Activated CD8-positive, alpha-beta memory T cell treated with anti-CD3 and anti-CD28 coated beads for 48 hours (primary cell): Measurements from ENCODE around the gene WBP2.
"Not testable (repeated sequence)": the region's sequence is repeated elsewhere in the genome, so short reads cannot be mapped to it uniquely, and the experiment has no call there.

ENCODE experiments used
- DNase-seq, 3 experiments: peaks; one replicate each; pipeline ENCODE4 v3.0.0-alpha.2; 2020; ENCODE audit warnings: low read depth in 2 of 3, low spot score in 2 of 3

The WBP2 gene

GRCh38 chr17:75869282-75870141 is 14.4 kb upstream of the WBP2 start:
- DNase-seq: no peak

- DNase-seq: not testable (repeated sequence)
Observed at GRCh38 chr17:75868730-75869281, 13.7 kb upstream of the WBP2 start.

GRCh38 chr17:75865404-75866188 is 10.5 kb upstream of the WBP2 start:
- not testable (repeated sequence) for DNase-seq

GRCh38 chr17:75864887-75865286 is 9.8 kb upstream of the WBP2 start:
- DNase-seq: not testable (repeated sequence)

- peak in 1 of 3 experiments; percentile 14 for DNase-seq
Observed at GRCh38 chr17:75864448-75864871, 9.3 kb upstream of the WBP2 start.

- DNase-seq: no peak
Observed at GRCh38 chr17:75861927-75862317, 6.8 kb upstream of the WBP2 start.

- DNase-seq: not testable (repeated sequence)
Observed at GRCh38 chr17:75859358-75859757, 4.2 kb upstream of the WBP2 start.

- peak in 1 of 3 experiments; percentile 42 for DNase-seq
Observed at GRCh38 chr17:75856062-75856756, 1.1 kb upstream of the WBP2 start.

GRCh38 chr17:75854881-75855309 is 240 bp downstream of the WBP2 start:
- DNase-seq: no peak

- DNase-seq: no peak
Observed at GRCh38 chr17:75854101-75854748, 910 bp downstream of the WBP2 start.

- no peak for DNase-seq
Observed at GRCh38 chr17:75853433-75853832, 1.7 kb downstream of the WBP2 start.

GRCh38 chr17:75851693-75851991 is 3.5 kb downstream of the WBP2 start:
- not testable (repeated sequence) for DNase-seq

GRCh38 chr17:75850928-75851692 is 4.0 kb downstream of the WBP2 start:
- DNase-seq: no peak

GRCh38 chr17:75849724-75850123 is 5.4 kb downstream of the WBP2 start:
- DNase-seq: no peak

- no peak for DNase-seq
Observed at GRCh38 chr17:75849279-75849646, 5.9 kb downstream of the WBP2 start.

- DNase-seq: peak in 2 of 3 experiments; percentile 75 to 88
Observed at GRCh38 chr17:75848523-75849278, 6.4 kb downstream of the WBP2 start.

GRCh38 chr17:75847614-75848522 is 7.3 kb downstream of the WBP2 start:
- DNase-seq: no peak
